Upper lobe of left lung (tissue), 4 donors: ENCODE data around the gene FN3KRP.

Experiments
- EP300 ChIP-seq, 4 donors: sonication (generic); formaldehyde crosslinking; IDR thresholded peaks; one replicate each; pipeline ENCODE4 v1.5.1; 2017; ENCODE audit warnings: antibody characterized with exemption in 4 of 4, control low read depth in 2 of 4
- POLR2A ChIP-seq, 4 donors: fragments of 450-650 bp; IDR thresholded peaks; one replicate each; pipeline ENCODE4 v1.5.1; 2016 to 2017; ENCODE audit warnings: antibody characterized with exemption in 4 of 4, mild to moderate bottlenecking in 2 of 4
- POLR2AphosphoS5 ChIP-seq, 2 donors: sonication (generic); formaldehyde crosslinking; IDR thresholded peaks; one replicate each; pipeline ENCODE4 v1.5.1; 2017; ENCODE audit warnings: antibody characterized with exemption in 2 of 2
- TF ChIP-seq, protein P1 (sequence below), 6 experiments: fragments of 450-650 bp in 4 of 6; fragments of 200-600 bp in 2 of 6; sonication (generic) in 2 of 6; IDR thresholded peaks; one replicate each; pipeline ENCODE4 v1.5.1; 2016 to 2019; ENCODE audit warnings: antibody characterized with exemption in 6 of 6

DNA sequence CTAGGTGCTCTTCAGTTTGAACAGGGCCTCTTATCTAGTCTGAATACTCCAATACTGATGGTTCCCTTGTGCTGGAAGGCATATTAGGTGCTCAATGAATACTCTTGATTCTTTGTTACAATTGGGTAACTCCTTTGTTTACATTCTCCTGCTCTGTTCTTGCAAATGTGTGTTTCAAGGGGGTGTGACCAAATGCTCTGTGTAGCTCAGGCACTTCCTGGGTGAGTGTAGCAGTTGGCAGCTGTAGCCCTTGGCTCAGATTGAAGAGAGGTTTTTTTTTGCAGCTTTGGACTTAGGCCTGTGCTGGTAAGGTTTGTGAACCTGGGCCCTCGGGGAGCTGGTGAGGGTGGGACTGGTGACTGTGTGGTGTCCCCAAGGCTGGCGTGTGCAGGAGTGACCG, 55.5 kb downstream of the FN3KRP start:
- TF ChIP-seq POLR2A (IDR thresholded peaks at IDR 0.05) (no peak), POLR2AphosphoS5 (IDR thresholded peaks at IDR 0.05) (no peak), EP300 (IDR thresholded peaks at IDR 0.05) (no peak)
- TF ChIP-seq, protein P1, sequence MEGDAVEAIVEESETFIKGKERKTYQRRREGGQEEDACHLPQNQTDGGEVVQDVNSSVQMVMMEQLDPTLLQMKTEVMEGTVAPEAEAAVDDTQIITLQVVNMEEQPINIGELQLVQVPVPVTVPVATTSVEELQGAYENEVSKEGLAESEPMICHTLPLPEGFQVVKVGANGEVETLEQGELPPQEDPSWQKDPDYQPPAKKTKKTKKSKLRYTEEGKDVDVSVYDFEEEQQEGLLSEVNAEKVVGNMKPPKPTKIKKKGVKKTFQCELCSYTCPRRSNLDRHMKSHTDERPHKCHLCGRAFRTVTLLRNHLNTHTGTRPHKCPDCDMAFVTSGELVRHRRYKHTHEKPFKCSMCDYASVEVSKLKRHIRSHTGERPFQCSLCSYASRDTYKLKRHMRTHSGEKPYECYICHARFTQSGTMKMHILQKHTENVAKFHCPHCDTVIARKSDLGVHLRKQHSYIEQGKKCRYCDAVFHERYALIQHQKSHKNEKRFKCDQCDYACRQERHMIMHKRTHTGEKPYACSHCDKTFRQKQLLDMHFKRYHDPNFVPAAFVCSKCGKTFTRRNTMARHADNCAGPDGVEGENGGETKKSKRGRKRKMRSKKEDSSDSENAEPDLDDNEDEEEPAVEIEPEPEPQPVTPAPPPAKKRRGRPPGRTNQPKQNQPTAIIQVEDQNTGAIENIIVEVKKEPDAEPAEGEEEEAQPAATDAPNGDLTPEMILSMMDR (IDR thresholded peaks at IDR 0.05), result no peak
